ENCODE data around the gene TIMP3.

Gene TIMP3

GRCh38 chr22:32808038-32808445, 6.5 kb downstream of the TIMP3 start:
- TF ChIP-seq MAX (IDR thresholded peaks at IDR 0.05; ENCODE audit: low read depth, low read length) (no peak), POLR2A (IDR thresholded peaks at IDR 0.05; ENCODE audit: extremely low read depth, insufficient read length) (no peak), CTCF (IDR thresholded peaks at IDR 0.05; ENCODE audit: low read depth, low read length) (no peak), MYC (IDR thresholded peaks at IDR 0.05; ENCODE audit: low read depth, low read length) (no peak)
- no peak overlapping the region for H3K4me3 ChIP-seq (ENCODE audit: low read depth, low read length)
- no peak for DNase-seq (ENCODE audit: low read depth)

- H3K4me3 ChIP-seq (ENCODE audit: low read depth, low read length), result no peak overlapping the region
- no peak for TF ChIP-seq MAX (IDR thresholded peaks at IDR 0.05; ENCODE audit: low read depth, low read length)
- TF ChIP-seq POLR2A (IDR thresholded peaks at IDR 0.05; ENCODE audit: extremely low read depth, insufficient read length), result no peak
- TF ChIP-seq MYC (IDR thresholded peaks at IDR 0.05; ENCODE audit: low read depth, low read length), result no peak
- TF ChIP-seq CTCF (IDR thresholded peaks at IDR 0.05; ENCODE audit: low read depth, low read length), result no peak
- no peak for DNase-seq (ENCODE audit: low read depth)
These were observed 8.5 kb downstream of the TIMP3 start for GRCh38 chr22:32809786-32810554.

GRCh38 chr22:32810555-32811133, 9.1 kb downstream of the TIMP3 start:
- H3K4me3 ChIP-seq (ENCODE audit: low read depth, low read length), result no peak overlapping the region
- no peak for TF ChIP-seq POLR2A (IDR thresholded peaks at IDR 0.05; ENCODE audit: extremely low read depth, insufficient read length)
- TF ChIP-seq CTCF (IDR thresholded peaks at IDR 0.05; ENCODE audit: low read depth, low read length), result no peak
- TF ChIP-seq MYC (IDR thresholded peaks at IDR 0.05; ENCODE audit: low read depth, low read length), result no peak
- TF ChIP-seq MAX (IDR thresholded peaks at IDR 0.05; ENCODE audit: low read depth, low read length), result no peak
- DNase-seq (ENCODE audit: low read depth), result no peak

- TF ChIP-seq CTCF (IDR thresholded peaks at IDR 0.05; ENCODE audit: low read depth, low read length), result no peak
- no peak for TF ChIP-seq POLR2A (IDR thresholded peaks at IDR 0.05; ENCODE audit: extremely low read depth, insufficient read length)
- TF ChIP-seq MAX (IDR thresholded peaks at IDR 0.05; ENCODE audit: low read depth, low read length), result no peak
- TF ChIP-seq MYC (IDR thresholded peaks at IDR 0.05; ENCODE audit: low read depth, low read length), result no peak
- no peak for DNase-seq (ENCODE audit: low read depth)
- H3K4me3 ChIP-seq (ENCODE audit: low read depth, low read length), result no peak overlapping the region
These were observed 10.5 kb downstream of the TIMP3 start for GRCh38 chr22:32811788-32812545.

- H3K4me3 ChIP-seq (ENCODE audit: low read depth, low read length), result no peak overlapping the region
These were observed 12.9 kb downstream of the TIMP3 start for GRCh38 chr22:32814285-32814860.

More at GRCh38 chr22:32814285-32814860, 12.9 kb downstream of the TIMP3 start:
- no peak for DNase-seq (ENCODE audit: low read depth)
- TF ChIP-seq POLR2A (IDR thresholded peaks at IDR 0.05; ENCODE audit: extremely low read depth, insufficient read length) (no peak), MYC (IDR thresholded peaks at IDR 0.05; ENCODE audit: low read depth, low read length) (no peak)

All from NB4 (cell line).